Tongue (tissue), 2 donors: Measurements from ENCODE around the gene HDHD3. TPM values are rescaled to one million over a fixed set of nuclear protein-coding genes. Genes with fewer than 3 reads are reported as not detected.
"Not testable (repeated sequence)": the region's sequence is repeated elsewhere in the genome, so short reads cannot be mapped to it uniquely, and the experiment has no call there.

Source experiments
- DNase-seq: peaks from one replicate; pipeline ENCODE4 v3.0.0-alpha.2; 2015
- total RNA-seq: library from RNA; depleted of rRNA; stranded (reverse); fragments of >200 nt; gene quantifications from one replicate; pipeline ENCODE4 v1.2.3, GENCODE V29; 2014

The HDHD3 gene
- total RNA-seq, 1 donor from 2014 or later: 13.0 TPM

DNA sequence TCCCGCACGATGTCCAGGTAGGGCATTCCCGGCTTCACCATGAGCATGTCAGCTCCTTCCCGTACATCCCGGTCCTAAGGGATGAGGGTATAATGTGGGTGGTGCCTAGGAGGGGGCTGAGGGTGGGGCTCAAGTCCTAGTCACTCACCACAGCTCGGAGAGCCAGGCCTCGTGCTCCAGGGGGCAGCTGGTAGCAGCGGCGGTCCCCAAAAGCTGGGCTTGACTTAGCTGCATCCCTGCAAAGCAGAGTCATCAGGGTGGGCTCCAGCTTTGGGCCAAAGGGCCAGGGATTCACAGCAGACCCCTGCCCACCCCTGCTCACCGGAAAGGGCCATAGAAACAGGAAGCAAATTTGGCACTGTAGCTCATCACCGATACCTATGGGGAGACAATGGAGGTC lies 12.7 kb upstream of the HDHD3 start:
- DNase-seq: no peak

DNA sequence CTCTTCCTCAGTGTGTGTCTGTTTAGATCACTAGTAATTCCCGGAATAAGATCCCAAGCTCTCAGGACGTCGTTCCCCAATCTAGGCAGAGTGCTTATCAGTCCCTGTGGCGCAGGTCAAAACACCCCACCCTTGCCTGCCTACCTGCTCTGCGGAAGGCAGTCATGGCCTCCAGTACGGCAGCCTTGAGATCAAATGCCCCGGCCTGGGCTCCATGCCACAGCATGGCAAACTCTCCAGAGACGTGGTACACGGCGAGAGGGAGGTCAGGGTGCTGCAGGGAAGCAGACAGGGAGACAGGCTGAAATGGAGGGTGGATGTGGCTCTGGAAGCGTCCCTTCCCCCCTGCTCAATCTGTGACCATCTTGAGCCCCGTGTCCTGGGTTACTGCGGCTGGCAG lies 12.0 kb upstream of the HDHD3 start:
- DNase-seq: no peak

DNA sequence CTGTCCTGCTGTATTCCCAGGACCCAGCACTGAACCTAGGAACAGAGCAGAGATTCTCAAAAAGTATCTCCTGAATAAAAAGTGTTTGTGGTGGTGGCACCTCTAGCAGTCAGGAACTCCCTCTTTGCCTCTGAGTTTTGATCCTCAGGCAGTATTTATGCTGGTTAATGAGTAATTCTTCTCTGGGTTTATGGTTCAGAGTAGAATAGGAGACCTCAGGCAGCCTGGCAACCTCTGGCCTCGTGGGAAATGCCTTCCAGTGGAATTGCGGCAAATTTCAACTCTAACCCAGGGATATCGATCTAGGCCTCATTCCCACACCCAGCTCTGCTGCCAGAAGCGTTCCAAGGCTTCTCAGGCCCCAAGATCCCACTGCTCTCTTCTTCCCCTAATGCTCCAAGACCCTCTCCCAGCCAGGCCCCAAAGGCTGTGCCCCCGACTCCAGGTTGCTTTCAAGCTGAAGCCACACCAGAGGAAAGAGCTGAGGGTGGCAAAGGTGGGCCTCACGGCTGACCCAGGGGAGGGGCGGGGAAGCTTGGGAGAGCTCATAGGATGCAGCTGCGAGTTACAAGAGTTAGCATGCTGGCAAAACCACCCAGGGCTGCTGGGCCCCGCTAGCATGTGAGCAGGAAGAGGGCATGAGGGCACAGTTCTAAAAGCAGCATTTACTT lies 10.9 kb upstream of the HDHD3 start:
- DNase-seq: no peak

DNA sequence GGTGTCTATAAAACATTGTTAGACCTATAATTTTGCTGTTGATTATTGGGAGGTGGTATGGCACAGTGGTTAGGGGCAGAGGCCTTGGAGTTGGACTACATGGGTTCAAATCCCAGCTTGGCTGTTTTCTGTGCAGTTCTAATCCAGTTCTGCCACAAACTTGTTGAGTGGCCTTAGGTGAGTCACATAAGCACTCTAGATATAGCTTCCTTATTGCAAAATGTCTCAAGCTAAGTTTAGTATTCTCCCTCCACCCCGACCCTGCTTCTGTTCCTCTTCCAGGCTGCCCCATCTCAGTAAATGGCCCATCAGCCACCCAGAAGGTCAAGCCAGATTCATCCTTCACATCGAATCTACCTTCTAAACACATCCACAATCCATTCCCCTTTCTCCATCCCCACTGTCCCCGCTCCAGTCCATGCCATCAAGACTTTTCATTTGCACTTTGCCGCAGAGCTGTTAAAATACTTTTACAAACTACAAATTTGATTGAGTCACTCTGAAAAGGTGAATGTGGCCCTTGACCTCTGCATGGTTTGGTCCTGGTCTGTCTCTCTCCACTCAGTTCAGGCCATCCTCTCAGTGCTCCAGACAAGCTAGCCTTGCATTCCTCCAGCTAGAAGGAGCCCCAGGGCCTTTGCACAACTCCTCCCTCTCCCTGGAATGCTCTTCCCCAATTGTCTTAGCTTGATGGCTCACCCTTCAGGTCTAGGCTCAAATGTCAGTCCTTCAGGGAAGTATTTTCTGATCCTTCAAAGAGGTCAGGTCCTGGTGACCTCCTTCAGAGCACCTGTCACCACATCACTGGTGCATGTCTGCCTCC lies 10.0 kb upstream of the HDHD3 start:
- no peak for DNase-seq

DNA sequence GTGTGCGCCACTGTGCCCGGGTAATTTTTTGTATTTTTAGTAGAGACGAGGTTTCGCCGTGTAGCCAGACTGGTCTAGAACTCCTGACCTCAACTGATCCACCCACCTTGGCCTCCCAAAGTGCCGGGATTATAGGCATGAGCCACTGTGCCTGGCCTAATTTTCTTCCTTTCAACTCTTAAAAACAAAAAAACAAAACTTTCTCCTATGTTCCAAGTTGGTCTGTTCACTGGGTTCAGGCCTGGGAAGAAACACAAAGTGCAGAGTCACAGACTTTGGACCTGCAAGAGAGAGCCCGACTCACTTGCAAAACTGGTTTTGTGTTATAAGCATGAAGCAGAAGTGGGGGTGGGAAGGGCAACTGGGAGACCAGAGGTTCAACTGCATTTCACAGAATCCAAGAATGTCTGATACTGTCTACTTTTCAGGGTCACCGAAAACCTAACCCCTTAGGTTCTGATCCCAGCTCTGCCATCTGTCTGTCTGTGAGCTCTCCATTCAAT lies 5.2 kb upstream of the HDHD3 start:
- peak; percentile 30 for DNase-seq

DNA sequence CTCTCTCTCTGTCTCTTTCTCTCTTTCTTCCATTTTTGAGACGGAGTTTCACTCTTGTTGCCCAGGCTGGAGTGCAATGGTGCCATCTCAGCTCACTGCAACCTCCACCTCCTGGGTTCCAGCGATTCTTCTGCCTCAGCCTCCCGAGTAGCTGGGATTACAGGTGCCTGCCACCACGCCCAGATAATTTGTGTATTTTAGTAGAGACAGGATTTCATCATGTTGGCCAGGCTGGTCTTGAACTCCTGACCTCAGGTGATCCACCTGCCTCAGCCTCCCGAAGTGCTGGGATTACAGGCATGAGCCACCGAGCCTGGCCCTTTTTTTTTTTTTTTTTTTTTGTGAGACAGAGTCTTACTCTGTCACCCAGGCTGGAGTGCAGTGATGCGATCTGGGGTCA lies 4.7 kb upstream of the HDHD3 start:
- DNase-seq: not testable (repeated sequence)

DNA sequence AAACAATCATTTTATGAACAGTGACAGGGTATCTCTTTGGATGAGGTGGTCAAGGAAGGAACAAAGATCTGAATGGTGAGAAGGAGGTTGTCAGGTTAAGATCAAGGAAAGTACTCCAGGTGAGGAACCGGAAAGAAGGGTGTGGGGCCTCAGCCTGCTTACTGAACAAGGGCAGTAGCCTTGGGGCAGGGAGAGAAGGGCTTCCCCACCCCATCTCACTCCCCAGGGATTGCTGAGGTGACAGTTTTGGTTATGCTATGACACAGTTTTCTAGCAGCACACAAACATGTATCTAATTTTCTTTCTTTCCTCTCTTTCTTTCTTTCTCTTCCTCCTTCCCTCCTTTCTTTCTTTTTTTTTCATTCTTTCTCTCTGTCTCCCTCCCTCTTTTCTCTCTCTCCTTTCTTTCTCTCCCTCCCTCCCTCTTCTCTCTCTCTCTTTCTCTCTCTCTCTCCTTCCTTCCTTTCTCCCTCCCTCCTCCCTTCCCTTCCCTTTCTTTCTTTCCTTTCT lies 4.1 kb upstream of the HDHD3 start:
- DNase-seq: peak; percentile 19

DNA sequence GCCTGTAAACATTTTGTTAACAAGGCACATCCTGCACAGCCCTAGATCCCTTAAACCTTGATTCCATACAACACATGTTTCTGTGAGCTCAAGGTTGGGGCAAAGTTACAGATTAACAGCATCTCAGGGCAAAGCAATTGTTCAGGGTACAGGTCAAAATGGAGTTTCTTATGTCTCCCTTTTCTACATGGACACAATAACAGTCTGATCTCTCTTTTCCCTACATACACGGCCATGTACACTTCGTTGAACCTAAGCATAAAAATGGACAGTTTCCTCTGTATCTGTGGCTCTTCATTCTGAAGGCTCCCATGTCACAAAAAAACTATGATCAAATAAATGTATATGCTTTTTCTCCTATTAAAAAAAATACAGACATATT lies 3.0 kb upstream of the HDHD3 start:
- not testable (repeated sequence) for DNase-seq

DNA sequence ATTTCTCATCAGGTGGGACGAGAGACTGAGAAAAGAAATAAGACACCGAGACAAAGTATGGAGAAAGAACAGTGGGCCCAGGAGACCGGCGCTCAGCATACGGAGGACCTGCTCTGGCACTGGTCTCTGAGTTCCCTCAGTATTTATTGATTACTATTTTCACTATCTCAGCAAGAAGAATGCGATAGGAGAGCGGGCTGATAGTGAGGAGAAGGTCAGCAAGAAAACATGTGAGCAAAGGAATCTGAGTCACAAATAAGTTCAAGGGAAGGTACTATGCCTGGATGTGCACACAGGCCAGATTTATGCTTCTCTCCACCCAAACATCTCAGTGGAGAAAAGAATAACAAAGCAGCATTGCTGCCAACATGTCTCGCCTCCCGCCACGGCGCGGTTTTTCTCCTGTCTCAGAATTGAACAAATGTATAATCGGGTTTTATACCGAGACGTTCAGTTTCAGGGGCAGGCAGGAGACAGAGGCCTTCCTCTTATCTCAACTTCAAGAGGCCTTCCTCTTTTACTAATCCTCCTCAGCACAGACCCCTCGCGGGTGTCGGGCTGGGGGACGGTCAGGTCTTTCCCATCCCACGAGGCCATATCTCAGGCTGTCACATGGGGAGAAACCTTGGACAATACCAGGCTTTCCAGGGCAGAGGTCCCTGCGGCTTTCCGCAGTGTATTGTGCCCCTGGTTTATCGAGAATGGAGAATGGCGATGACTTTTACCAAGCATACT lies 2.5 kb upstream of the HDHD3 start:
- not testable (repeated sequence) for DNase-seq

DNA sequence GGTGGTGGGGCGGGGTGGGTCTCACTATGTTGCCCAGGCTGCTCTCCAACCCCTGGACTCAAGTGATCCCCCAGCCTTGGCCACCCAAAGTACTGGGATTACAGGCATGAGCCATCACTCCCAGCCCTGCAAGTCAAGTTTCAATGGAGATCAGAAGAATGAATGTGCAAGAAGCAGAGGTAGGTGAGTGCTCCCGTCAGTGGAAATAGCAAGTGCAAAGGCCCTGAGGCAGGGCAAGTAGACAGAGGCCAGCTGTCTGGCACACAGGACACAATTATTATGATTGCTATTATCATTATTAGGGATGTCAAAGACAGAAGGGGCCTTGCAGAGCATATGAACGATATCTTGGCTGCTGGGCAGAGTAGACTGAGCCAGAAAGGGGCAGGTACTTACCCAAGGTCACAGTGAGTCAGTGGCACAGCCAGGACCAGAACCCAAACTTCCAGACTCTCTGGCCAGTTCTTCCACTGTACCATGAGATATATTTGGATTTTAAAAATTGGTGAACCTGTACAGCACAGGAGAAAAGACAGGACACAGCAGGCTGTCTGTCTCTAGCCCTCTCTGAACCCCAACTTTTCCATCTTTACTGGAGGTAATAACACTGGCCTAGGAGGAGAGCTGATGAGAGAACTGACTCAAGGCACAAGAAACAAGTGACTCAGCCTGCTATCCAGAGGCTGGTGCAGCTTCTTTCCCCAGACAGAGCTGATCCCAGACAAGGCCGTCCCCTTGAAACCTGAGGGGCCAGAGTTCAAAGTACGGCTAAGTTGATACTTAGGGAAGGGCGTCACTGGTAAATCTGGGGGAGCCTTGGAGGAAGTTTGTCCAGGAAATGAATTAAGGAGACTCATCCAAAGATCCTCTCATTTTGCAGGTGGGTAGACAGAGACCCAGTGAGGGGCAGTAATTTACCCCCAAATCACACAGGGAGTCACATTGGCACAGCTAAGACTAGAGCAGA lies 1.4 kb downstream of the HDHD3 start:
- DNase-seq: no peak

DNA sequence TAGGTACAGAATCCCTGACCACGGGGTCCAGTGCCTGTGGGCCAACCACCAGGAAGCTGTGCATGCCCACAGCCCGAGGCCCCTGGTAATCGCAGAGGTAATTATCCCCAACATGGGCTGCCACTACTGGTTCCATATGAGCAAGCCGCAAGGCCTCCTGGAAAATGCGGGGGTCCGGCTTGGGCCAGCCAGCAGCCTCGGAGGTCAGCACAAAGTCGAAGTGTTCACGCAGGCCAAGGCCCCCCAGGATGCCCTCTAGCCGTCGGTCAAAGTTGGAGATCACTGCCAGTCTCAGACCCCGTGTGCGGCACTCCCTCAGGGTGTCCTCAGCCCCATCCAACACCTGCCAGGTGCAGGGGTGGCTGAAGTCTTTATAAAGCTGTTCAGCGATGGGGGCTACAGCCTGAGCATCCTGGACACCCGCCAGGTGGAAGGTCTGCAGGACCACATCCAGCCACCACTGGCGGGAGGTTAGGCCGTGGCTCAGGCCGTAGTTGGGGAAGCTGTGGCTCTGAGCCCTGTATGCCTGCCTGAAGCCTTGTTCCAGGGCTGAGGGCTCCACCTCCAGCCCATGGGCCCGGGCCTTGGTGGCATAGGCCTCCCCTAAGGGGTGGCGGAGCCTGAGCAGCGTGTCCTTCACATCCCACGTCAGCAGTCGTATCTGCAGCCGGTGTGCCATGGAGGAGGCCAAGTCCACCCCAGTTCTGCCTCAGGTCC lies 3.0 kb downstream of the HDHD3 start:
- DNase-seq: no peak

DNA sequence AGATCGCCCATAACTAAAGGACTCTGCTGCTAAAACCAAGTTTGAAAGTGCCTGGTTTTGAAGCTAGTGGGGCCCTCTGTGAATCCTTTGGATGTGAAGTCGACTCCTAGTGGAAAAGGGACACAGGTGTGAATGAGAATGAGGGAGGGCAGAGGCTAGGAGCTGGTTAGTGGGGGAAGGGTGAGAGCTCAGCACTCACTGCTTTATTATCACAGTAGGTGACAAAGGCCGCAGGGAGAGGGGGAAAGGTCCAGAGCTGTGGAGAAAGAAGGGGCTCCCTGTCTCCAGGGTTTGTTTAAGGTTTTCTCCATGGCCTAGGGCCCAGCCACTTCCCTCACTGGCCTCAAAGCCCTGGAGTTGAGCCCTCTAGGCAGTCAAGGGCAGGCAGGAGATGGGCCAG lies 3.5 kb downstream of the HDHD3 start:
- no peak for DNase-seq

DNA sequence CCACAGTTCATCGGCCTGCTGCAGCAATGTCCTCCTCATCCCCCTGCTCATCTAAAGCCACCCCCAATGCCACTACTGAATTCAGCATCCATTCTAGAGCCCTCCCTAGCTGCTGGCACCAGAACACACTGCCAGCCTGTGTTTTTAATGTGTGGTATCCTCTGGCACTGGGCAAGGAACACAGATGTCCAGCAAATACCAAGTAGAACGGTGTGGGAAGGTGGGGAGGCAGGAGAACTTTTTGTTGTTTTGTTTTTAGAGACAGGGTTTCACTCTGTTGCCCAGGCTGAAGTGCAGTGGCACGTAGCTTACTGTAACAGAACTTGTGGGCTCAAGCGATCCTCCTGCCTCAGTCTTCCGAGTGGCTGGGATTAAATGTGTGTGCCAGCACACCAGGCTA lies 4.7 kb downstream of the HDHD3 start:
- no peak for DNase-seq

DNA sequence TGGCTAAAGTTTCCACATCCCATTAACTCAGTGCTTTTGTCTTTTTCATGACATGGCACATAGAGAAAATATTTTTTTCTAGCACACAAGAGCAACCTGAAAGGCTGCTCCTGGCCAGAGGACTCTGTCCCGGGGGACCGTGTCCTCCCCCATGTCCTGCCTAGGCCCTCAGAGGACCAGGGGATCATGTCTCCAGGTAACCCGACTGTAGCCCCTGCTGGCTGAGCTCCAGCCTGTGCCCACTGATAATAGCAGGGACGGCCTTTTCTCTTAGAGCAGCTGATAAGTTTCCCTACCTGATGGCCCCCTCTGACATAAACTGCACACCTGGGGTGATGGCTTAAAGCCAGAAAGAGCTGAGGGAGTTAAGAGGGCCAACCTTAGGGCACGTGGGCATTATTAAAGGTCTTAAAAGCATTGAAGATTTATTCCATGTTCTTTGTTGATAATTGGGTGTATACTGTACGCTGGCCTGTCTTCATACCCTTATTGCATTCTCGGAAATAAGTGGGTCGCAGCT lies 5.9 kb downstream of the HDHD3 start:
- DNase-seq: no peak

DNA sequence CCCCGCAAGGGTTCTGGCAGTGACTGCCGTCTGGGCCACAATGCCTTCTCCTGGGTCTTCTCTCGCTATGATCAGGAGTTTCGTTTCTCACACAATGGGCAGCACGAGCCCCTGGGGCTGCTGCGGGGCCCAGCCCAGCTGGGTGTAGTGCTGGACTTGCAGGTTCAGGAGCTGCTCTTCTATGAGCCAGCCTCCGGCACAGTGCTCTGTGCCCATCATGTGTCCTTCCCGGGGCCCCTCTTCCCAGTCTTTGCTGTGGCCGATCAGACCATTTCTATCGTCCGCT lies 7.0 kb downstream of the HDHD3 start:
- no peak for DNase-seq

DNA sequence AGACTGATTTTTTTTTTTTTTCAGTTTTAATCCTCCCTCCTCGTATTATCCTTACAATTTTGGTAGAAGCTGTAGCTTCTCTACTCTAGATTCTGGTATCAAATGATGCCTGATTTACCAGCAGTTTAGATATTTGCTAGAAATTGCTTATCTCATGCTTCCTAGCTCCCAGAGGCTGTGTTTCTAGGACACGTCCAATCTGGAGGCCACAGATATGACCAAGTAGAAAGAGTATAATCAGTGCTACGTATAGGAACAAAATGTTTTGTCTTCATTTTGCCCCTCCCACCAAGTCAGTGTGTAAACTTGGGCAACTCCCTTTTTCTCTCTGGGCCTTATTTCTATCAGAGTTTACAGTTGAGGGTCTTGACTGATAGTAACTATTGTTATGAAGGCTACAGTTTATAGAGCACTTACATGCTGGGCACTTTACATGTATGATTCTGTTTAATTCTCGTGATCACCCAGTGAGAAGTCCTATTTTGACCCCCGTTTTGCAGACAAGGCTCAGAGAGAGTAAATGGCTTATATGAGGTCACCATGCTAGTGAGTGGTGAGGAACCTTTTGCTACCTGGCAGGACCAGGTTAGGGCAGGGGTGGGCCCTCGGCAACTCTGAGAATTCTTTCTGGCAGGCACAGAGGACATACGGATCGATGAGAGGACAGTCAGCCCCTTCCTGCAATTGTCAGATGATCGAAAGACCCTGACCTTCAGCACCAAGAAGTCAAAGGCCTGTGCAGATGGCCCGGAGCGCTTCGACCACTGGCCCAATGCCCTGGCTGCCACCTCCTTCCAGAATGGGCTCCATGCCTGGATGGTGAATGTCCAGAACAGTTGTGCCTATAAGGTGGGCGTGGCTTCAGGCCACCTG lies 7.6 kb downstream of the HDHD3 start:
- DNase-seq: no peak

DNA sequence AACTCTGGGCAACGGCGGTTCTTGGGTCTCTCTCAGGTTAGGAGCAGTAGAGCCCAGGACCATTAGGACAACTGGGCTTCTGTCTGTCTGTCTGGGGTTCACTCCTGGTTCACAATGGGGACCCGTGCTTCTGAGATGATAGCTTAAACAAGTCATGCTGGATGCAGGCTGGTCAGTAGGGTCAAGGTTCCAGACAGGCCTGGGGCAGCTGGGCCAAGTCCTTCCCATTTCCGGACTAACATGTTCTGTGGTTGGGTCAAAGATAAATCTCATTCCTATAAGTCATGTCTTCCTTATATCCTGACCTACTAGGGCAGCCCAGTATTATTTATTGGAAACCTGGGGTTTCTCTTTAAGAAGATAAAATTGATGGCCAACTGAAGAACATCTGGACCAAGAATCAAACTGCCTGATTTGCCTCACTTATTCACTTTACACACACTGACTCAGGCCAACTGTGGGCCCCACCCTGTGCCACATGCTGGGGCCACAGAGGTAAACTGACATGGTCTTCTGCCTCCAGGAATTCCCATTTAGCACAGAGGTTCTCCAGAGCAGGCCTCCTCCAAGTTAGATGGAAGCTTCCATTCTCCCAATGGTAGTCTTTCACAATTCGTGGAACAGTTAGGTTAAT lies 8.3 kb downstream of the HDHD3 start:
- no peak for DNase-seq

DNA sequence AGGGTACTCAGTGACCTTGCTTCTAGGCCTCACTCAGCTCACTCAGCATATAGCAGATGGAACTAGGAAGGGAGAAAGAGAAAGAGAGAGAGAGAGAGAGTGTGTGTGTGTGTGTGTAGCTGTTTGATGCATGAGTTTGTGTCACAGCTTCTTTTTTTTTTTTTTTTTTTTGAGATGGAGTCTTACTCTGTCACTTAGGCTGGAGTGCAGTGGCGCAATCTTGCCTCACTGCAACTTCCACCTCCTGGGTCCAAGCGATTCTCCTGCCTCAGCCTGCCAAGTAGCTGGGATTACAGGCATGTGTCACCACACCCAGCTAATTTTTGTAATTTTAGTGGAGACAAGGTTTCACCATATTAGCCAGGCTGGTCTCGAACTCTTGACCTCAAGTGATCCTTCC lies 11.1 kb downstream of the HDHD3 start:
- DNase-seq: not testable (repeated sequence)

DNA sequence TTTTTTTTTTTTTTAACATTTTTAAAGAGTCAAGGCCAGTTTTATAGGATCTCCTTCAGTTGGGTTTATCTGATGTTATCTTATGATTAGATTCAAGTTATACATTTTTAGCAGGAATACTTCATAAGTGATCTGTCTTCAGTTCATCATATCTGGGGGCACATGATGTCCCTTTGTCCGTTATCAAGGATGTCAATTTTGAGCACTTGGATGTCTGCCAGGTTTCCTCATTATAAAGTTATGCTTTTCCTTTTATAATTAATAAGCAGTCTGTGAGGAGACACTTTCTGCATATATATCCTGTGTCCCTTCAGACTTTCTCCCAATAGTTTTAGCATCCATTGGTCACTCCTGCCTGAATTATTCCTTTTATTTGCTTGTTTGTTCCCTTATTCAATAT lies 11.8 kb downstream of the HDHD3 start:
- no peak for DNase-seq
